Right lobe of liver (tissue), 4 donors: Measurements from ENCODE around the gene CACNA1C.

Experiments
- POLR2A ChIP-seq: fragments of 450-650 bp; IDR thresholded peaks from one replicate; pipeline ENCODE4 v1.6.1; 2017; ENCODE audit warnings: antibody characterized with exemption, mild to moderate bottlenecking
- TF ChIP-seq, protein P1 (sequence below), 4 donors: fragments of 200-600 bp in 3 of 4; fragments of 450-650 bp in 1 of 4; IDR thresholded peaks; one replicate each; pipeline versions ENCODE4 v1.5.1 to v1.8.0; 2016 to 2022; ENCODE audit warnings: antibody characterized with exemption in 4 of 4, mild to moderate bottlenecking in 2 of 4
- donor health status: DM: no; HTN: no; CAD: no.
- donor health status: DM: no; HTN: no; CAD: no.
- donor health status: DM: no; HTN: yes; CAD: no.

DNA sequence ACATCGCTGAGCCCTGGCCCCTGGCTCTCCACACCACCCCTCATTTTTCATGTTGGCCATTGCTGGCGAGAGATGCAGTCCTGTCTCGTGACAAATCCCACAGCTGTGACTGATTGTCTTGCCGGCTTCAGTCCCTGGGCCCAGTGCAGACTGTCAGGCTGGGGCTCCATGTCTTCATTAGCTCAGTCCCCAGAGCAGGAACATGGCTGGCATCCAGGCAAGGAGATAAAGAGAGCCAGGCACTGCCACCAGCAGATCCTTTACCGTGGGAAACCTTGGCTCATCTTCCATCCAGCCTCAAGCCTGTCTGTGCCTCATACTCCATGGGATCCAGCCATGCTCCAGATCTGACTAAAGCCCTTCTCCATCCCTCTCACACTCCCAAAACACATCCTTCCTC lies 457.3 kb downstream of the CACNA1C start:
- no peak for TF ChIP-seq POLR2A
- TF ChIP-seq, protein P1, sequence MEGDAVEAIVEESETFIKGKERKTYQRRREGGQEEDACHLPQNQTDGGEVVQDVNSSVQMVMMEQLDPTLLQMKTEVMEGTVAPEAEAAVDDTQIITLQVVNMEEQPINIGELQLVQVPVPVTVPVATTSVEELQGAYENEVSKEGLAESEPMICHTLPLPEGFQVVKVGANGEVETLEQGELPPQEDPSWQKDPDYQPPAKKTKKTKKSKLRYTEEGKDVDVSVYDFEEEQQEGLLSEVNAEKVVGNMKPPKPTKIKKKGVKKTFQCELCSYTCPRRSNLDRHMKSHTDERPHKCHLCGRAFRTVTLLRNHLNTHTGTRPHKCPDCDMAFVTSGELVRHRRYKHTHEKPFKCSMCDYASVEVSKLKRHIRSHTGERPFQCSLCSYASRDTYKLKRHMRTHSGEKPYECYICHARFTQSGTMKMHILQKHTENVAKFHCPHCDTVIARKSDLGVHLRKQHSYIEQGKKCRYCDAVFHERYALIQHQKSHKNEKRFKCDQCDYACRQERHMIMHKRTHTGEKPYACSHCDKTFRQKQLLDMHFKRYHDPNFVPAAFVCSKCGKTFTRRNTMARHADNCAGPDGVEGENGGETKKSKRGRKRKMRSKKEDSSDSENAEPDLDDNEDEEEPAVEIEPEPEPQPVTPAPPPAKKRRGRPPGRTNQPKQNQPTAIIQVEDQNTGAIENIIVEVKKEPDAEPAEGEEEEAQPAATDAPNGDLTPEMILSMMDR (IDR thresholded peaks at IDR 0.05): no peak
